Stimulated activated CD8-positive, alpha-beta memory T cell treated with anti-CD3 and anti-CD28 coated beads, Interleukin-12 subunit alpha, Interleukin-12 subunit beta, amount 100 ng/mL, for 24 hours (primary cell): Measurements from ENCODE around the gene BEGAIN.

Experiments
- DNase-seq: peaks from one replicate; pipeline ENCODE4 v3.0.0-alpha.2; 2020; ENCODE audit errors: extremely low read depth

Gene BEGAIN

DNA sequence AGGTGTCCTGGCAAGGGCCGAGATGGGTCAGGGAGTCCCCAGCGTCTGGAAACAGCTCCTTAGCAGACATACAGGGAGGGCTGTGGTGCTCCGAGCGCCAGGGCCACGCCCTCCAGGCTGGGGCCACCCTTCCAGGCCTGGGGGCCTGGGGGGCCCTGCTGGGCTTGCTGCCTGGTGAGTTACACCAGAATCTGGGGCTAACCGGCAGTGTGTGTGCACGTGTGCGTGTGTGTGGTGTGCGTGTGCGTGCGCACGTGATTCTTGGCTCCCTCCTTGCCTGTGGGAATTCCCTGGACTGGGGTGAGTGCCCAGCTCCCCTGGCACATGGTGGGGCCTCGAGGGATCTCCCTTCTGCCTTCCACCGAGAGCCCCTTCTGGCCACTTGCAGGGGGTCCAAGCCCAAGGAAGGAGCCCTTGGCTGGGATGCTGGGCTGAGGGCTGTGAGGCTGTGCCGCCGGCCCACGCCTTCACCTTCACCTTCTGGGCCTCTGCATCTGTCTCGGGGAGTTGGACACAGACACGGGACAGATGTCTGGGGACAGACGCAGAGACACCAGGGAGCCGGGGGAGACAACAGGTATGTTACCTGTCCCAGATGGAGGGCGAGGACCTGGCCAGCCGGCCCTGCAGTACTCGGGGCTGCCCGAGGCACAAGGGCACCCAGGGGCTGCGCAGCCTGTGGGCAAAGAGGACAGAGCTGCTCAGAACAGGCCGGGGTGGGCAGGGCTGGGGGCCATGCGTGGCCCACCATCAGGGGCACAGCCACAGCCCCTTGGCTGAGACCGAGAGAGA, 37.2 kb downstream of the BEGAIN start:
- no peak for DNase-seq

DNA sequence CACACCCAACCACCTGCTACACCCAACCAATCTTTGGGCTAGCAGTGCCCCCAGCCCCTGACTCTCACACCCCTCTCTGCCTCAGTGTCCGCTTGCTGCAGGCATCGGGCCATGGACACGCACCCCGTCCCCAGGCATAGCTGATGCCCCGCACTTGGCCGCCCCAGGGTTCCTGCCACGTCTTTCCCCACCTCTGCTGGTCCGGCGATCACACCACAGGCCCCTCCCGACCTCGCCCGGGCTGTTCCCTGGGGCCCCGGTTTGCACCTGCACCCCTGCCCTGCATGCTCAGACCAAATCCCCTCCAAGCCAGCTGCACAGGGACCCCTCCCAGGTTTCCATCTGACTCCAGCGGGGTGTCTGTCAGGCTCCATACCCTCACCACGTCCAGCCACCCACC, 38.3 kb downstream of the BEGAIN start:
- DNase-seq, result no peak

DNA sequence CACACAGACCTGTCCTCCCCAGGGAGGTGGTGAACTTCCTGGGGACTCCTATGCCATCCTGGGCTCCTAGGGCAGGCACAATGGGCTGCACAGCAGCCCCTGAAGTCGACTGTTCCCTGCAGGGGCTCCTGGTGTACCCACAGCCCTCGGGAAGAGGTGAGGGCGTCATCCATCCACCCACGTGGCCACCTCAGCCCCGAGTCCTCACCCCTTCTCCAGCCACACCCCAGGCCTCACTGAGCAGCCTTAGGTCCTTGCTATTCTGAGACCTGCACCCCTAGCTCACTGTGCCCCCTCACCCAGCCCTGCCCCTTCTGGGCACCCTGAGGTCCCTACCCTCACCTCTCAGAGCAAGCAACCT, 38.9 kb downstream of the BEGAIN start:
- no peak for DNase-seq

DNA sequence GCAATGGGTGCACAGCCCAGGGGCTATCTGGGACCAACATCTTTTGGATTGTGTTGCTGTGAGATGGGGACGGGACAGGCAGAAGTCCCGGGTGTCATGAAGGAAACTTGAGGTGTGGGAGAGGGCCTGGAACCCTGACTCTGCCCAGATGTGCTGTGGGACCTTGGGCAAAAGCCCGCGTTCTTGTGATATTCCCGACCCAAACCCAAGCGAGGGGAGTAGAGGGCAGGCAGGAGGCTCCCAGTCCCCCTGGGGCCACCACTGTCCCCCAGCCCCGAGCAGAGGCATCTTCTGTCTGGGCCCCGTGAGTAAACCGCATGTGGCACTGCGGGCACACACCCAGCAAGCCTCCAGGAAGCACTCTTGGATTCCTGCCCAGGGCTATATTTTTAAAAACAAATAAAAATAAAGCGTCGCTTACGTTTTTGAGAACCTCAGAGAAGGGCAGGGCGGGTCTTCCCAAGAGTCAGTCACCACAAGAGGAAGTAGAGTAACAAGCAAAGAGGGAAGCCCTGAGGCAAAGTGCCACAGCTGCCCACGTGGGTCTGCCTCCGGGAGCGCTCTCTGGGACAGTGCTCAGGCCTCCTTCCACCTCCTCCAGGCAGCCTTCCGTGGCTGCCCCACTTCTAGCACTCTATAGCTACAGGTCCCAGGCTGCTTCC, 39.5 kb downstream of the BEGAIN start:
- DNase-seq, result no peak

DNA sequence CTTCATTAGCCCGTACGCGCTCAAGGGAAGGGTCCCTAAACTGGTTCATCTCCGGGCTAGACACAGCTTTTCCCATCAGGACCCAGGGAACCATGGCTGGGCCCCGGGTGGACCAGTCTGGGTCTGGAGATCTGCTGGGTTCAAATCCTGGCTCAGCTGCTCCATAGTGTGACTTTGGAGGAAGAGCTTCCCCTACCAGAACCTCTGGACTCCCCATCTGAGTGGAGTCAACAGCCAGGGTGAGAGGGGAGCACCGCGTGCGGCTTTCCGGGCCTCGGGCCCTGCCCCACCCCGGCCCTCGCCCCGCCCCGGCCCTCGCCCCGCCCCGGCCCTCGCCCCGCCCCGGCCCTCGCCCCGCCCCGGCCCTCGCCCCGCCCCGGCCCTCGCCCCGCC, 41.2 kb downstream of the BEGAIN start:
- DNase-seq, result no peak

DNA sequence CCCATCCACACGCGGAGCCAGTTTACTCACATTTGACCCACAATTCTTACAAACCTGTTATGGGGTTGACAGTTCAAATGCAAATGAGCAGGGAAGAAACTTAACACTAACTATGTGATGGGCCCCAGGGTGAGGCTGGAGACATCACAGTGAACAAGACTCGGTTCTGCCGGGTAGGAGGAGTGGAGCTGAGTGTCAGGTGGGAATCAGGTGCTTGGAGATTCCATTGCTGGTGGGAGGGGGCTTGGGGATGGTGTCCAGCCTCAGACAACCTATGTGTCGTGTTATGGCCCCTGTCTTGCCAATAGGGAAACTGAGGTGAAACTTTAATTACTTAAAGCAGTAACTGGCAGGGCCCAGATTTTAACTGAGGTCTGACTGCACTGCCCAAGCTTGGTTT, 41.9 kb downstream of the BEGAIN start:
- DNase-seq, result no peak

DNA sequence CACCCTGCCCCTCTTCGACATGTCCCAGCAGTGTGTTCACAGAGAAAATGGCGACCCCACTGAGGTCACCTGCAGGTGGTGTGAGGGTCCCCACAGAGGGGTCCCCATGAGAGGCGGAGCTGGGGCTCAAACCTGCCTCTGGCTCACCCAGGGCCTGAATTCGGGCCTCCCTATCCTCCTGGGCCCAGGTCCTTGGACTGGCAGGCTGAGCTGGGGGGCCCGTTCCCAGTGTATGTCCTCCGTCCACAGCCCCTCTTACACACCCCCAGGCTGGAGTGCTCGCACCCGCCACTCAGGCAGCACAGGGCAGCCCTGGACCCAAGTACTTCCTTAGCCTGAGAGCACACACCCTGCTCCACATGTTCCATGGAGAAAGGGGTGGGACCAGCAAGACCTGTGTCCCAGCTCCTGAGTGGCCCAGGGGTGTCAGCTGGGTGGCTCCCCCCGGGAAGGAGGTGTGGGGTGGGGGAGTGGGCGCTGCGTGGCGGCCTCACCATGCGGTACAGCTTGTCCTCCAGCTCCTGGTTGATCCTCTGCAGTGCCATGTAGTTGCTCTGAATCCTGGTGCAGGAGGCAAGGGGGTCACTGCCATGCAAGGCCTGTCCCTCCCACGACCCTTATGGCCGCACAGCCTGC, 42.6 kb downstream of the BEGAIN start:
- DNase-seq, result no peak

DNA sequence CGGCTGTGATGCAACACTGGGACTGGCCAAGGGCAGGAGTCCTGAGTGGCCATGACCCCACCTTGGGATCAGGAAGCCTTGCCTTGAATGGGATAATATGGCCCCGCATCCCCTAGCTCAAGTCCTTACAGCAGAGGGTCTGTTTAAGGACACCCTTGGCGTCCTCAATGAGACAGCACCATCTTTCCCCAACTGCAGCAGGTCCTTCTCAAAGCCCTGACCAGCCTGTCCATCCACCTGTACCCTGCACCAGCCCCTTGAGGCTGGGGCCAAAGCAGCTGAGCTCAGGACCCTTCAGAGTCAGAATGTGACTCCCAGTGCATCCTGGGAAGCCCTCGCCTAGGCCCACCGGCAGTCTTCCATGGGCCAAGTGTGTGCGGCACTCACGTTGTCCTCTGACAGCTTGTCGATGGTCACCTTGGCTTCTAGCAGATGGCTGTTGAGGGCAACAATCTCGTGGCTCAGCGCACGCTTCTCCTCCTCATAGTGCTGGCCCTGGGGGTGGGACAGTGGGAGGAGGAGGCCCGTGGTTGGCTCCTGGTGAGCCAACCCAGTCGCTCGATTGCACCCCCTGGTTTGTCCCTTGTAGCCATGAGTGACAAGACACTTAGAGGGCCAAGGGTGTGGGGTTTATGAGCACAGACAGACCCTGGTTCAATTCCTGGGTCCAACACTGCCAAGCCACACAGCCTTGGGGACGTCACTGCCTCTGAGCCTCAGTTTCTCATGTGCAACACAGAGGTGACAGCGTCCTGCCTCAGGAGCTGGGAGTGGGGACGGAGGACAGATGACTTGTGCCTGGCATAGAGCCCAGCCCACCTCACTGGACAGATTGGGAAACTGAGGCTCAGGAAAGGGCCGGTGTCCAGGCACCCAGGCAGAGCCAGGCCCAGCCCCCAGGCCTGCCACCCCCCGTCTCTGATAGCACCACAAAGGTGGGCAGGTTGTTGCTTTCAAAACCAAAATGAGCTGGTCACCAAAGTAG, 43.5 kb downstream of the BEGAIN start:
- DNase-seq, result no peak

DNA sequence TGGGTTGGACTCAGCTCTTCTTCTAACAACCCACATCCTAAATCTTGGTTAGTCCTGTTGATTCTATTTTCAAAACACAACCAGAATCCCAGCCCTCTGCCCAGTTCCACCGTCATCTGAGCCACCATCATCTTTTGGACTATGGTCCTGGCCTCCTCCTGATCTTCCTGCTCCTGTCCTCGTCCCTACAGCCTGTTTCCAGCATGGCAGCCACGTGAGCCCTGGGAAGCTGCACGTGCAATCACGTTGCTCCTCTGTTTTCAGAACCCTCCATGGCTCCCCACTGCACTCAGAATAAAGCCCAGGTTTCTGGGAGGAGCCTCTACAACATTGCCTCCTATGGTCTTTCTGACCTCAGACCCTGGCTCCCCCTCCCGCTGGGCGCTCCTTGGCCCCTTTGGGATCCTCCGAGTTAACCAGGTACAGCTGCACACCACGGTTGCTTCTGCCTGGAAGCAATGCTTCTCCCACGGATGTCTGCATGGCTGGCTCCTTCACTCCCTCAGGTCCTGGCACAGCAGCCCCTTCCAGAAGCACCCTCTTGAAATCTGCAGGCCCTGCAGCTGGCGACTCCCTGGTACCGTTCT, 44.5 kb downstream of the BEGAIN start:
- no peak for DNase-seq

DNA sequence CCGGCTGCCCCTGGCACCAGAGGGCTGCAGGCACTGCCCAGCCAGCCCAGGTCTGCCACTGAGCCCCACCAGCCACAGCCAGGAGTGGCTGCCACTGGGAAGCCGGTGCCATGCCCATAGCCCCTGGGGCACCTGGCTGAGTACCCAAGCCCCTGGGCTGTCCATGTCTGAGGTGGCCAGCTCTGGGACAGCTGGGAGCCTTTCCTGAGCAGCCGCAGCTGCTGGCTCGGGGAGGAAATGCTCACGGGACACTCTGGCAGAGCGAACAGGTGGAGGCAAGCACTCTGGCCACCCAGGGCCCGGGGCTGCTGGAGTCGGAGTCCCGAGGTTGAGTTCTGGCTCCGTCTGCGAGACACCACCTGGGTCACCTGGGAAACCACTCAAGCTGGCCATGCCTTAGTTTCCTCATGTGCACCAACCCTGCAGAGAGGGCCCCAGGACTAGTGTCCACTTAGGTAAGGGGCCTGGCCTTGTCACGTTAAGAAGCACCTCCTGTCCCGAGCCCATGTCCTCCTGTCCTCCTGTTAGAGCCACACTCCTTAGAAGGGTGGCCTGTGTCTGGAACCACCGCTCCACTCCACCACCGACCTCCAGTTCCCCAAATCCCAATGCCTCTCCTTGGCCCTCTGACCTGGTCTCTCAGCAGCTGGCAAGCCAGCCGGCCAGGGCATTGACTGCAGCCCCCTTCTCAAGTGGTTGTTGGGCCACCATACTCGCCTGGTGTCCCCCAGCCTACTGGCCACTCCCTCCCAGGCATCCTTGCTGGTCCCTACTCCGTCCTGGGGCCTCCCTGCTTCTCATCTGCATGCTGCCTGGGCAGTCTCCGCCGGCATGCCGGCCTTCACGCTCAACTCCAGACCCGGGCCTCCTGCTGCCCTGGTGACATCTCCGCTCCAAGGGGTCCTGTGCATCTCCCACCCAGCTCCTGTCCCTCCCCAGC, 45.3 kb downstream of the BEGAIN start:
- DNase-seq, result no peak

DNA sequence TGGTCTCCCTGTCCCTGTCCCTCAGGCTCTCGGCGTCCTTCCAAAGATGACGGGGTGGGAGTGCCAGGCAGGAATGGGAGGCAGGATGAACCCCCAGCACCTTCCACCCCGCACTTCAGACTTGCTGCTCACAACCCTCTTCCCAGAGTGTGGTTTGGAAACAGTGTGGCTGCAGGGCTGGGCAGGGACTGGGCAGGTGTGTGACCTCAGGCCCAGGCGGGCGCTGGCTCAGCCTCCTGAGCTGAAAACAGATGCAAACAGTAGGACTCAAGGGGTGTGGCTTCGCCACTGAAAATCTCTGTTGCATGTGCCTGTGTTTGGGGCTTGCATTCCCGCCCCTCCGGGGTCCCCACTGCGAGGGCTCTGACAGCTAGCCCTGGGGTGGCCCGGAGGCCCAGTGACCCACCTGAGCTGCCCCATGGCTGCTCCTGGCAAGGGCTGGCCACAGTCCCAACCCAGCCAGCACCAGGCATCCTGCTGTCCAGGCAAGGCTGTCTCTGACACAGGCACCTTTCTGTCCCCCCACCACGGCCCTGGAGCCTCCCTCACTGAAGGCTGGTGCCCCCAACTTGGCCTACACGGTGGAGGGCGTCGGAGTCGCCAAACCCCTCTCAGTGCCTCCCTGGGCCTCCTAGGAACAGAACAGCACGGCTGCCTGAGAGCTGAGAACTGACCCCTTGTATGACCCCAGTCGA, 46.1 kb downstream of the BEGAIN start:
- DNase-seq, result no peak

DNA sequence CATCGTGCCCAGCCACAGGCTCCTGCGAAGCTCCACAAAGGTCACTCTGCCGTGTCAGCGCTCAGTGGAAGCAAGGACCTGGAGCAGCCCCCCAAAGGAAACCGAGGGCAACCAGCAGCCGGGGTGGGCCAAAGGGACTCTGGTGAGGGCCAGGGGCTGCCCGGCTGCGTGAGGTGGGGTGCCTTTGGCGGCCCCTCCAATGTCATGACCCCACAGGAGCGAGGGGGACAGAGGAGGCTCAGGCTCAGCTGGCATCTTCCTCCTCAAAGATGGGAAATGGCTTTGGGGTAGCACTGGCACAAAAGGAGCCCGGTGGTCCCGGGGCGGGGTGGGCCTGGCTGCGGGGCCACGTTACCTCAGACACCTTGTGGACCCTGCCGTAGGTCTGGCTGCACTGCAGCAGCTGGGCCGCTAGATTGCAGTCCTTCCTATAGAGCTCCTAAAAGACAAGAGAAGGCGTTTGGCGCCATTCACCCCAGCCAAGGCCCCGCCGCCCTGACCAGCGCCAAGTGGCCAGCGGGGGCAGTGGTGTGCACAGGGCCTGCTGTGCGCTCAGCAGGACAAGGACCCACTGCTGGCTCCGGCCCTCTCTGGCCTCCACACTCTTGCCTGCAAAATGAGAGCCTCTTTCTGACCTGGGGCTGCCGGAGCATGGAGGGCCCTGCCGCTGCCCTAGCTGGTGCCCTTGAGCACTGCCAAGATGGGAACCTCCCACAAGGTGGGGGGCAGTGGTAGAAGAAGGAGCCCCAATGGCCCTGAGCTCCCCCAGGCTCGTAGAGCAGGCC, 46.9 kb downstream of the BEGAIN start:
- no peak for DNase-seq

DNA sequence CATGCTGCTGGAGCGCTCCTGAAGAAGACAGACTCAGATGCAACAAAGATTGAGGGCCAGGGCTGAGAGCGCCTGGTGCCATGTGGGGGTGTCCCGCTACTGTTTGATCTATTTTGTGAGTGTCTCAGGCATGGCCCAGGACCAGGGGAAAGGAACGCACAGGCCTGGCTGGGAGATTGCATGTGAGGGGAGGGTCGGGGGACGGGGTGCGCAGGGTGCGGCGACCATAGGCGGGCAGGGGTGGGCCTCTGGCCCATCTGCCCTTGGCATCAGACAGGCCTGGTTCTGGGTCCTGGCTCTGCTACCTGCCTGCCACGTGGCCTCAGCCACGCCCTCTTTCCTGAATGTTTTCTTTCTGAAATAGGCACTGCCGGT, 47.5 kb downstream of the BEGAIN start:
- DNase-seq, result no peak

DNA sequence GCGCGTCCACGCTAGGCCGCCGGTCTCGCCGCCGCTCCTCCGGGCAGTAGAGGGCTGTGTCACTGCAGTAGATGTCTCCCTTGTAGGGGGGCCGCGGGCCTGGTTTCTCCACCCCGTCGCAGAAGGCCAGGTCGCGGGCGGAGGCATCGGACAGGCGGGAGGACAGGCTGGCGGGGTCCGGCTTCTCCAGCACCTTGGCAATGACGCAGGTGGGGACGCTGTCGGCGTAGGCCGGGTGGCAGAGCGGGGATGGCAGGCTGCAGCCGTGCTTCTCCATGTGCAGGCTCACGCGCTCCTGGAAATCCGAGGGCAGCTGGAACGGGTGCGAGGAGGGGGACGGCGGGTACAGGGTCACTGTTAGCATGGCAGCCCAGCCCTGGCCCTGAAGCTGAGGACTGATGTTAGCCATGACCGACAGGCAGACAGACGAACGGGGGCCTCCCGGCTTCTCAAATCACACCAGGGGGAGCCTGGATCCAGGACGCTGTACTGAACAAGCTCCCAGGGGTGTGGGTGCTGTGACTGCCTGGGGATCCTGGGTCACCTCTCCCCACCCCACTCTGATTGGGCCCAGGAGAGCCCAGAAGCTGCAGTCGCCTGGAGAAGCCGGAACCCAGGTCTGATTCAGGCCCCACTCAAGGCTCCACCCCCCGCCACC, 48.1 kb downstream of the BEGAIN start:
- no peak for DNase-seq

DNA sequence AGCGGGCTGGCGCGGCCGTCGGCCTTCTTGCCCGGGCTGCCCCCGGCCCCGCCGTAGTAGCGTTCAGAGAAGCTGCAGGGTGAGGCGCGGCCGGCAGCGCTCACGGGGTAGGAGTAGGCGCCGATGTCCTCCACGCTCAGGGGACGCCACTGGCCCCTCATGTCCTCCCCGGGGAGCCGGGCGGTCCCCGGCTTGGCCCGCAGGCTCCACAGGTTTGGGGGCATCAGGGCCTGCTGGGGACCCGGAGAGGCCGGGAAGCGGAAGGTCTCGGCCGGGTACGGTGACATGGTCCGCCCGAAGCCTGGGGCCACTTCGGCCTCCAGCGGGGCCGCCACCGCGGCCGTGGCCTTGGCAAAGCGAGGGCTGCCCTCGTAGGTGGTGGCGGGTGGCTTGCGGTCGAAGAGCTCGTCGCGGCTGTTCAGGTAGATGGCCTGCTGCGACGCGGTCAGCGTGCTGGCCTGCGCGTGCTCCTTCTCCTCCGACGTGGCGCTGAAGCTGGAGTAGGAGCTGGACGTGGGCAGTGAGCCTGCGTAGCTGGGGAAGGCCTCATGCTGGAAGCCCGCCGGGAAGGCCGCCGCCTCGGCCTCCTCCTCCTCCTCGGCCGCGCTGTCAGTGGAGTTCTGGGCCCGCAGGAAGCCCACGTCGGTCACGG, 48.7 kb downstream of the BEGAIN start:
- no peak for DNase-seq

DNA sequence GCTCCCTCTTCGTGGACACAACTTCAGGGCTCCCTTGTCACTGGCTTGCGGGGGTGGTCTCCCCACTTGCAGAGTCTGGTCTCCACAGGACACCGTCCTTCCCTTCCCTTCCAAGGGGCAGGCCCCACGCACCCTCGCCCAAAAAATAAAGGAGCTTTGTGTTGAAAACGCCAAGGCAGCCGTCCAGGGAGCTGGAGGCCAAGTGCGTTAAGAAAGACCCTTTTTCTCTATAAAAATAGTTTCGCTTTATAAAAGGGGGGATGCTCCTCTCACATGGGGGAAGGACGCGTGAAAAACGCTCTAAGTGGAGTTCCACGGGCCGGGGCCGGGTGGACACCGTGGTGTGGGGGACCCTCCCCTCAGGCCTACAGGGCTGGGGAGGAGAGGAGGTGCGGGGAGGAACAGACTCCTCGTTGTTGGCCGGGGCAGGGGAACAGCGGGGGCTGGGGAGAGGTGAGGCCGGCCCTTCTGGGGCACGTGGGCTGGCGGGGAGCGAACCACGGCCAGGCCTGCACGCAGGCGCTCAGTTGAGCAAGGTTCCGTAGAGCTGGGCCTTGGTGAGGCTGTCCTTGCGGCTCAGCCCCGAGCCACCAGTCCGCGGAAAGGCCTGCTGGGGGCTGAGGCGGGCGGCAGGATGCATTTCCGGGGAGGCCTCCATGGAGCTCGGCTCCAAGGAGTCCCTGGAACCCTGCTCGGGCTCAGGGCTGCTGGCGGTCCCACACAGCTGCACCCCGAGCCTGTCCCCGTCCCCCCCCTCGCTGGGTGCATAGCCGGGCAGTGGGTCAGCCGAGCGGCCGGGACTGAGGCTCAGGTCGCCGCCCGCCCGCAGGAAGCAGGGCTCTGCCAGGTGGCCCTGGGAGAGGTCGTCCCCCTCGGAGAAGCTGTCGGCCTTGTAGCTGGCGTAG, 49.5 kb downstream of the BEGAIN start:
- no peak for DNase-seq
